ENCODE results near the gene ADRA2B.

ADRA2B gene

DNA sequence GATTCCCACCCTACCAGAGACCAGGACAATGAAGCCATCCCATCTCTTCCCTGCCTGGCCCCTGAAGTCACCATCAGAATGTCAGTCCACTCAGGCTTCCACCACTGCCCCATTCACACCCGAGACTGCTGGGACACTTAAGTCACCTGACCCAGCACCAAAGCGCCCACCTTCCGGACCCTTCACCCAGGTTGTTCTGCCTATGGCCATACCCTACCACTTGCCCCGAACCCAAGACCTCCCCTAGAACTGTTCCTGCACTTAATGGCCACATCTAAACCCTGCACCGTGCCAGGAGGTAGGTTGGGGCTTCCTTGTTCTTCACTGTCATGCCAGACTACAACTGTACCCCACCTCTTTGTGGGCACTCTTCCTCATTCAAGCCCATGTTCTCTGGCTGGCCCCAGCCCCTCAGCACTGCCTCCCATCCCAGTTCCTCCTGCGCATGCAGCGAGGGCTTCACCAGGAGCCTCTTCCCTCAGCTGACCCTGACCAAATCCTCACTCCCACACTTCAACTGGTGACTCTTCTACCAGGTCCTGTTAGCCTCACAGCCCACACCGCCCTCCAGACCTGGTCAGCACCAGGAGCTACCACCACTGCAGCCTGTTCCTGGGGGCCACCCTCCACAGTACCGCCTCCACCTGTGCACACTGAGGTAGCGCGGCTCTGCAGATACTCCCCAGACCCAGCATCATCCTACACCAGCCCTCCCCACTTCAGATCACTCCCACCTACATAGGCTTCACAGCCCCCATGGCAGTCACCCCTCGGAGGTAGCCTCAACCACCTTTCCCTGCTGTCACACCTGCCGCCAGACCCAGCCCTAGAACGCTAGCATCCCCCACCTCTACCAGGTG lies 8.3 kb upstream of the ADRA2B start:
- H3K4me3 ChIP-seq (replicated peaks in 1 of 2; ENCODE audit: low read depth in 2 of 2, low read length in 2 of 2): no peak overlapping the region
- TF ChIP-seq, protein P1, sequence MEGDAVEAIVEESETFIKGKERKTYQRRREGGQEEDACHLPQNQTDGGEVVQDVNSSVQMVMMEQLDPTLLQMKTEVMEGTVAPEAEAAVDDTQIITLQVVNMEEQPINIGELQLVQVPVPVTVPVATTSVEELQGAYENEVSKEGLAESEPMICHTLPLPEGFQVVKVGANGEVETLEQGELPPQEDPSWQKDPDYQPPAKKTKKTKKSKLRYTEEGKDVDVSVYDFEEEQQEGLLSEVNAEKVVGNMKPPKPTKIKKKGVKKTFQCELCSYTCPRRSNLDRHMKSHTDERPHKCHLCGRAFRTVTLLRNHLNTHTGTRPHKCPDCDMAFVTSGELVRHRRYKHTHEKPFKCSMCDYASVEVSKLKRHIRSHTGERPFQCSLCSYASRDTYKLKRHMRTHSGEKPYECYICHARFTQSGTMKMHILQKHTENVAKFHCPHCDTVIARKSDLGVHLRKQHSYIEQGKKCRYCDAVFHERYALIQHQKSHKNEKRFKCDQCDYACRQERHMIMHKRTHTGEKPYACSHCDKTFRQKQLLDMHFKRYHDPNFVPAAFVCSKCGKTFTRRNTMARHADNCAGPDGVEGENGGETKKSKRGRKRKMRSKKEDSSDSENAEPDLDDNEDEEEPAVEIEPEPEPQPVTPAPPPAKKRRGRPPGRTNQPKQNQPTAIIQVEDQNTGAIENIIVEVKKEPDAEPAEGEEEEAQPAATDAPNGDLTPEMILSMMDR (IDR thresholded peaks at IDR 0.05; ENCODE audit: low read depth, low read length): no peak
- no peak for DNase-seq (ENCODE audit: low read depth in 2 of 2)

DNA sequence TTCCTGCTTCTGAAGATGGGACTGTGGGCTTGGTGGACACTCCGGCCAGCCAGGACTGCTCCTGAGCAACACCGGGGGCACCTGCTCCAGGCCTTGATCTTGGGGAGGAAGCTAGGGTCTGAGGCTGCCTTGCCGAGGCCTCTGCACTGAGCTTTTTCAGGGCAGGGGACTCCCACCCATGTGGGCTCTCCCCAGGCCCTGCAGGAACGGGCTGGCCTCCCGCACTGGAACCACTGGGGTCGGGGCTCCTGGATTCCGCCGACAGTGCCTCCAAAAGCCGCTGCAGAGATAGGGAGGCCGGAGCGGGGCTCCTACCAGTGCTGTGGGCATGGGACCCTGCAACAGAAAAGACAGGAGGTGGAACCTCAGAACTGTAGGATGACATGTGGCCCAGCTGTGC lies 7.6 kb upstream of the ADRA2B start:
- no peak for DNase-seq (ENCODE audit: low read depth in 2 of 2)
- TF ChIP-seq, protein P1 (IDR thresholded peaks at IDR 0.05; ENCODE audit: low read depth, low read length): no peak
- no peak overlapping the region for H3K4me3 ChIP-seq (replicated peaks in 1 of 2; ENCODE audit: low read depth in 2 of 2, low read length in 2 of 2)

GRCh38 chr2:96123290-96123689 lies 6.9 kb upstream of the ADRA2B start:
- DNase-seq (ENCODE audit: low read depth in 2 of 2): no peak
- H3K4me3 ChIP-seq (replicated peaks in 1 of 2; ENCODE audit: low read depth in 2 of 2, low read length in 2 of 2): no peak overlapping the region
- TF ChIP-seq, protein P1 (IDR thresholded peaks at IDR 0.05; ENCODE audit: low read depth, low read length): no peak

- no peak overlapping the region for H3K4me3 ChIP-seq (replicated peaks in 1 of 2; ENCODE audit: low read depth in 2 of 2, low read length in 2 of 2)
- no peak for DNase-seq (ENCODE audit: low read depth in 2 of 2)
- TF ChIP-seq, protein P1 (IDR thresholded peaks at IDR 0.05; ENCODE audit: low read depth, low read length): no peak
Measured at GRCh38 chr2:96122391-96122790, 6.0 kb upstream of the ADRA2B start.

DNA sequence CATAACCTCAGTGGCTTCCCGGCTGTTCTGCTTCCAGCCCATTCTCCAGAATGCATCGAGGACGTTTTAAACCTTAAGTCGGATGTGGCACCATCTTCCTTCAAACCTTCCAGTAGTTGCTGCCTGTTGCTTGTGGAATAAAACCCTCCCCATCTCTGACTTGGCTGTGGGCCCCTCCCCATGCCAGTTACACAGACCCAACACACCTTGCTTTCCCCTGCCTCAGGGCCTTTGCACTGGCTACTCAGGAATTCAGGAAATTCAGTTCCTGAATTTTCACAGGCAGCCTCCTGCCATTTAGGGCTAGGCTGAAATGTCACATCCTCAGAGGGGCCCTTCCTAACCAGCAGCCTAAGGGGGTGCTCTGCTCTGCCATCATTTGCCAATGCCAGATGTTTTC lies 5.0 kb upstream of the ADRA2B start:
- TF ChIP-seq, protein P1 (IDR thresholded peaks at IDR 0.05; ENCODE audit: low read depth, low read length): no peak
- no peak overlapping the region for H3K4me3 ChIP-seq (replicated peaks in 1 of 2; ENCODE audit: low read depth in 2 of 2, low read length in 2 of 2)
- DNase-seq (ENCODE audit: low read depth in 2 of 2): no peak

DNA sequence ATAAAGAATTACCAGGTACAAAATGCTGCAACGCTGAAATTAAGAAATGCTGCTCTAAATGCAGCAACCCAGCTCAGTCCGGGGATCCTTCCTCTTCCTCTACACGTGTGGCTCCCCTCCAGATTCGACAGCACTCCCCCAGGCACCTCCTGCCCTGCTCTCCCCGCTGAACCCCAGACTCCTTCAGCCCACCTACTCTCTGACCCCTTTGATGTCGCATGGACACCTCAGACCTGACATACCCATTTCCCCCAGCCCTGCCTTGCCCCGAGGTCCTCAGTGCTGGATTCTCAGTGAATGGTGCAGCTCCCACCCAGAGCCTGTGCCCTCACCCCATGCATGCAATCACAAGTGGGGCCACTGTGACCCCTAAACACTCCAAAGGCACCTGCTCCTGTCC lies 4.6 kb upstream of the ADRA2B start:
- no peak for DNase-seq (ENCODE audit: low read depth in 2 of 2)
- TF ChIP-seq, protein P1 (IDR thresholded peaks at IDR 0.05; ENCODE audit: low read depth, low read length): no peak

More for the DNA sequence above, 4.6 kb upstream of the ADRA2B start:
- H3K4me3 ChIP-seq (replicated peaks in 1 of 2; ENCODE audit: low read depth in 2 of 2, low read length in 2 of 2): no peak overlapping the region

Measured in cardiac fibroblast (primary cell).